Omental fat pad (tissue), 4 donors: ENCODE measurements around the gene TMEM43. TPM values are rescaled to one million over a fixed set of nuclear protein-coding genes. Genes with fewer than 3 reads are reported as not detected.

Experiments
- ATAC-seq: fragments of 150-250 bp; one replicate; pipeline ENCODE4 v1.9.1; 2016; ENCODE audit warnings: mild to moderate bottlenecking, moderate library complexity; ENCODE audit not compliant: low FRiP score
- DNase-seq: peaks from one replicate; pipeline ENCODE4 v3.0.0-alpha.2; 2019; ENCODE audit warnings: low spot score
- total RNA-seq, 4 donors: library from RNA; depleted of rRNA; stranded (reverse); fragments of >200 nt; gene quantifications; one replicate each; pipeline ENCODE4 v1.1.0, GENCODE V29; 2016
- TF ChIP-seq, protein P1 (sequence below), 3 donors: fragments of 450-650 bp; IDR thresholded peaks; one replicate each; pipeline ENCODE4 v1.5.1; 2016 to 2017; ENCODE audit warnings: antibody characterized with exemption in 3 of 3, mild to moderate bottlenecking in 3 of 3, moderate library complexity in 2 of 3

TMEM43 gene
- total RNA-seq, 4 donors from 2014 or later = 110 to 143 (median 140) TPM

- no peak for ATAC-seq
- DNase-seq = no peak
- TF ChIP-seq, protein P1, sequence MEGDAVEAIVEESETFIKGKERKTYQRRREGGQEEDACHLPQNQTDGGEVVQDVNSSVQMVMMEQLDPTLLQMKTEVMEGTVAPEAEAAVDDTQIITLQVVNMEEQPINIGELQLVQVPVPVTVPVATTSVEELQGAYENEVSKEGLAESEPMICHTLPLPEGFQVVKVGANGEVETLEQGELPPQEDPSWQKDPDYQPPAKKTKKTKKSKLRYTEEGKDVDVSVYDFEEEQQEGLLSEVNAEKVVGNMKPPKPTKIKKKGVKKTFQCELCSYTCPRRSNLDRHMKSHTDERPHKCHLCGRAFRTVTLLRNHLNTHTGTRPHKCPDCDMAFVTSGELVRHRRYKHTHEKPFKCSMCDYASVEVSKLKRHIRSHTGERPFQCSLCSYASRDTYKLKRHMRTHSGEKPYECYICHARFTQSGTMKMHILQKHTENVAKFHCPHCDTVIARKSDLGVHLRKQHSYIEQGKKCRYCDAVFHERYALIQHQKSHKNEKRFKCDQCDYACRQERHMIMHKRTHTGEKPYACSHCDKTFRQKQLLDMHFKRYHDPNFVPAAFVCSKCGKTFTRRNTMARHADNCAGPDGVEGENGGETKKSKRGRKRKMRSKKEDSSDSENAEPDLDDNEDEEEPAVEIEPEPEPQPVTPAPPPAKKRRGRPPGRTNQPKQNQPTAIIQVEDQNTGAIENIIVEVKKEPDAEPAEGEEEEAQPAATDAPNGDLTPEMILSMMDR (IDR thresholded peaks at IDR 0.05) = no peak
These were observed 1.3 kb upstream of the TMEM43 start for GRCh38 chr3:14123308-14124222.

DNA sequence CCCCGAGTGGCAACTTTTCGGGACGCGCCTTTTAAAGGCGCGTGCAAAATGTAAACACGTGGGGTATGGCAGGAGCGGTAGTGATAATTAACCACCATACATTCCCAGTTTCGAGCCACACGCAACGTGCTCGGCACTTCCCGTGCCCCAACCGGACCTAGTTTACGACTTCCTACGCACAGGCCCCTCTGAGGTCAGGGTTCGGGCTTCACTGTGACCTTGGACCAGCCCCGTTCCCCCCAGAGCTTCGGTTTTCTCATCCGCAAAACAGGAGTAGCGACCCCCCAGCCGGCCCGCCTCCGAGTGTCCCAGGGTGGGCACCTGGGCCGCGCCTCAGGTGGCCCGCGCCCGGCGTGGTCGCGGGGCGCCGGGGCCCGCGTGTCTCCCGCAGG lies 633 bp upstream of the TMEM43 start:
- ATAC-seq = no peak
- no peak for DNase-seq
- TF ChIP-seq, protein P1 (IDR thresholded peaks at IDR 0.05) = no peak

DNA sequence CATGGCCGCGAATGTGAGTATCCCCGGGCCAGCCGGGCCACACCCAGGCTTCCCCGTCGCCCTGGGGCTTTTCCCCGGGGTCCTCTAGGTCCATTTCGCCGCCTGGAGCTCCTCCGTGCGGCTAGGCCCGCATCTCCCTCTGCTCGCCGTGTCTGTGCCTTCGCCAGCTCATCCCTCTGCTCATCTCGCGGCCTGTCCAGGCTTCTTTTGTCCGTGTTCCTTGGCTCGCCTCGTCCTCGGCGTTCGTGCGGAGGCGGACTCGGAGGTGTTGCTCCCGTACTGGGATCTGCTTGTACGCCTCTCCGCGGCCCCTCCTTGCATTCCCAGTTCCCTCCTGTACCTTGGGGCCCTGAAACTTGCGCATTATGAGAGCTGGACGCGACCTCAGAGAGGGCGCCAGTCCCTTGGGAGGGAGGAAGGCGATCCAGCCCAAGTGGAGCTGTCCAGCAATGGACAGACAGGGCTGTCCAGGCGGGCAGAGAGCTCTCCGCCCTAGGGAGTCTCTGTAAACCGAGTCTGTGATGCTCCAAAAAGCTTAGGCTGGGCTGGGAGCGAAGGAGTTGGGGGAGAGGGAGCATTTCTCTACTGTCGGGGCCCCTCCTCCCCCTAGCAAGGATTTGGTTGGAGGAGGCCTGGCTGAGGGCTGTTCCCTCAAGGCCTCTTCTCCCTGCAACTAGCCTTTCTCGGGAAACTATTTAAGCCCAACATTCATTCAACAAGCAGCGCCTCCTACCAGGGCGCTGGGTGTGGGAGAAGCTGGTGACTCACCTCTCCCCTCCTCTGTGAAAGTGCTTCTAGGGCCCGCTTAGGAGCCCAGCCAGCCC lies 553 bp downstream of the TMEM43 start:
- ATAC-seq = peak; percentile 80
- no peak for DNase-seq
- TF ChIP-seq, protein P1 (IDR thresholded peaks at IDR 0.05) = no peak

DNA sequence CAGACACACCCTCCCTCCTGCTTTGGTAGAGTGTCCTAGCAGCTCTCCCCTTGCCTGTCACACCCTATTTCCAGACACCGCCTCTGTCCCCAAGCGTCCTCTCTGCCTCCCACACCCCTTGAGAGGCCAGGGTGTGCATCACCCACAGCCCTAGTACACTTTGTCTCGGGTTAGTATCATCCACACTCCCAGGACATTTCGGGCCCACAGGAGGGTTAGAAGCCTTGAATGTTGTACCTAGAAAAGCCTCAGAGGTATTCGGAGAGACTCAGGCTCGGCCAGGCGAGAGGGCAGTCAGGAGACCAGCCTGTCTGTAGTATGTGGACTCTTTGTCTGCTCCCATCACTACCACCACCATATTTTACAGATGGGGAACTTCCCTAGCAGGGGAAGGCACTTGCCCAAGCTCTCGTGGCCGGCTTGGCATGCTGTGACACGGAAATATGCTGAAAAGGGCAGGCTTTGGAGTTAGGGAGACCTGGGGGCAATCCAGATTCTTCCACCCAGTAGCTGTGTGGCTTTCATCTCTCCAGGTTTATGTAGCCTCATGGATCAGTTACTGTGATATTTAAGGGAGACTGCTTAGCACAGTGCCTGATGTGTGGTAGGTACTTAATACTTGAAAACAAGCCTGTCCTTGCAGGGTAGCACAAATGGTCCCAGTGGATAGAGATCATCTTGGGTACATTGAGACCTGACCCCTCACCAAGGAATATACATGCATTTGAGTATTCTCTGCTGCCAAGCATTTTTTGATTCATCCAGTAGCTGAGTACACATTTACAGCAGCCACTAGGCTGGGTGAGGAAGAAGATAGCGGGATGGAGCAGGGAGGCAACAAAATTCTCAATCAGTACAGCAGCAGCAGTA lies 1.4 kb downstream of the TMEM43 start:
- TF ChIP-seq, protein P1 (IDR thresholded peaks at IDR 0.05) = no peak
- DNase-seq = no peak
- no peak for ATAC-seq

GRCh38 chr3:14126887-14127505 lies 2.1 kb downstream of the TMEM43 start:
- ATAC-seq (no peak), DNase-seq (no peak)
- TF ChIP-seq, protein P1 (IDR thresholded peaks at IDR 0.05) = no peak

DNA sequence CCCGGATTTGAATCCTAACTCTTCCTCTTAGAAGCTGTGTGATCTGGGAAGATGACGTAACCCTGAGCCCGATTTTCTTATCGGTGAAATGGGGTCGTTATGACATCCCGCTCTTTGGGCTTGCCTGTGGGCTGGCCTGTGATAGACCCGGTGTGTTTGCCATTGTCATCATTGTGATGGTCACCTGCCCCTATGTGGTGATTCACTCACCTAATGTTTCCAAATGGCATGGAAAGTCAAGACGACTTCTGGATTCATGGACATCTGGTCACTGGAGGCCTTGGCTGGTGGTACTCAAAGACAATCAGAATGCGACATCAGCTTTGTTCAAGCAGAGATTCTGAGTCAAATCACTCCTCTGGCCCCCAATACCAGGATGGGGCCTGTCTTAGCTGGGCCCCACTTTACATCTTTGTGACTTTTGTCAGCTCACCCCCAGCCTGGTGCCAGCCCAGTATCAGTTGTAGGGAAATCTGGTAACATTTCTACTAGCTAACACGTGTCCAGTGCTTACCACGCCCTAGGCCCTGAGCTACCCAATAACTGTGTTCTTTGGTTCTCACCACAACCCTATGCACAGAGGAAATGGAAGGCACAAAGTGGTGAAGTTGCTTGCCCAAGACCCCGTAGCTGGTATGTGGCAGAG lies 2.8 kb downstream of the TMEM43 start:
- ATAC-seq (no peak), DNase-seq (no peak)
- TF ChIP-seq, protein P1 (IDR thresholded peaks at IDR 0.05) = no peak
